HG03097 (cell line): ENCODE measurements around the gene CEACAM1.
A peak's percentile ranks its signal among the peaks of the same experiment; 100 is the strongest.
"Not testable (repeated sequence)": the region's sequence is repeated elsewhere in the genome, so short reads cannot be mapped to it uniquely, and the experiment has no call there.

Experiments
- ATAC-seq: cut with Tn5 transposase; IDR thresholded peaks from one replicate; pipeline ENCODE4 v1.9.1; 2021; ENCODE audit not compliant: unreplicated experiment, low FRiP score

Gene CEACAM1

DNA sequence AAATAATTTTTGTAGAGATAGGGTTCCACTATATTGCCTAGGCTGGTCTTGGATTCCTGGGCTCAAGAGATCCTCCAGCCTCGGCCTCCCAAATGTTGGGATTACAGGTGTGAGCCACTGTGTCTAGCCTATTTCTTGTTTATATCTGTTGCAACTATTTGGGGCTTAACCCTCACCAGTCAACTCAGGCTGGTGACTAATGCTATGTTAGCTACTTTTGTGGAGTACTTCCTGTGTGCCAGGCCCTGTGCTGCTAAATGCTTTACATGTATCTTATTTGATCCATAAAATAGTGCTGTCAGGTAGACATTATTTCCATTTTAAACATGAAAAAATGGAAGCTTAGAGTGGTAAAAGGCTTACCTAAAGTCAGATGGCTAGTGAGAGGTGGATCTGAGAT, 13.8 kb downstream of the CEACAM1 start:
- no peak for ATAC-seq

DNA sequence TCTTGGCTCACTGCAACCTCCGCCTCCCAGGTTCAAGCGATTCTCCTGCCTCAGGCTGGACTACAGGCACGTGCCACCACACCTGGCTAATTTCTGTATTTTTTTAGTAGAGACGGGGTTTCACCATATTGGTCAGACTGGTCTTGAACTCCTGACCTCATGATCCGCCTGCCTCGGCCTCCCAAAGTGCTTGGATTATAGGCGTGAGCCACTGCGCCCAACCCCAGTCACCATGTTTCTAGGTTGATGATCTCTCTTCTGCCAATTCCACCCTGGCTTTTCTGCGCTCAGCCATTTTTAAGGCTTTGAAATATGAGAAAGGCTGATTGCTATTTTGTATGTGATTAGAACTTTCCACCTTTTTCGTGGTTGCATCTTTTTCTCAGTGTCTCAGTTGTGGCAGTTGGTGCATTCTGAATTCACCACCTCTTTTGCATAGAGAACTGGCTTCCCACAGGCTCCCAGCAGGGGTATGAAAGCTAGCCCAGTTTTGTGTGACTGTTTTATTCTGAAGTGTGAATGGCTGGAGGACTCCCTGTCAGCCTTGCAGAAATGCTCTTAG, 15.5 kb downstream of the CEACAM1 start:
- ATAC-seq: no peak

DNA sequence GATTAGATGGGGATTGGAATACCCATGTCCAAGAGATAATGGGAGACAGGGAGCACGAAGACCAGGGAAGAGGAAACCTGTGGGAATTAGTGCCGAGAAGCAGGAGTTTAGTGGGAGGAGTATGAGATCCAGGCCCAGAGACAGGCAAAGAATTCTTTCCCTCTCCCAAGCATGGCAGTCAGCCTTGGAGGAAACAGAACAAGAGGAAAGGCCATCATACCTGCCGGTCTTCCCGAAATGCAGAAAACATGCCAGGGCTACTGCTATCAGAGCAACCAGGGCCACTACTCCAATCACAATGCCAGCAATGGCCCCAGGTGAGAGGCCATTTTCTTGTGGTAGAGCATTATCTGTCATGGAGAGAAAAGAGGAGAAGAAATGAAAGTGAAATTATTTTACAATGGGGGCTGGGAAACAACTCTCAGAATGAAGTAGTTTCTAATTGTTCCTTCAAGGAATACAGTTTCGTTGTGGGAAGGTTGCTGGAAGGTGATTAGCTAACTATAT, 16.1 kb downstream of the CEACAM1 start:
- ATAC-seq: no peak

DNA sequence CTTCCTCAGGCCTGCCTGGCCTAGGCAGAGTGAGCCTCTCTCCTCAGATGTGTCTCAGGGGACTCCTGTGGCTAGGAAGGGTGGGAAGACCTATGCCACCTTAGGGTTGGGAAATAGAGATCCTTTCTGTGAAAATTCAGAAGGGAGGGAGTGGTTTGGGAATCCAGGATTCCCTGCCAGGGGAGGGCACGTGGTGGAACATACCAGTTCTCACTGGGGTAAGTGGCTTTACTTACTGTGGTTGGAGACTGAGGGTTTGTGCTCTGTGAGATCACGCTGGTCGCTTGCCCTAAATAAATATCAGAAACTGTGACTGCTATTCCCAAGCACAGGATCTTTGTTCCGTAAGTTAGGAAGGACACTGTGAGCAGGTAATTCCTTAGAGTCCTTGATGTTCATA, 16.9 kb downstream of the CEACAM1 start:
- no peak for ATAC-seq

DNA sequence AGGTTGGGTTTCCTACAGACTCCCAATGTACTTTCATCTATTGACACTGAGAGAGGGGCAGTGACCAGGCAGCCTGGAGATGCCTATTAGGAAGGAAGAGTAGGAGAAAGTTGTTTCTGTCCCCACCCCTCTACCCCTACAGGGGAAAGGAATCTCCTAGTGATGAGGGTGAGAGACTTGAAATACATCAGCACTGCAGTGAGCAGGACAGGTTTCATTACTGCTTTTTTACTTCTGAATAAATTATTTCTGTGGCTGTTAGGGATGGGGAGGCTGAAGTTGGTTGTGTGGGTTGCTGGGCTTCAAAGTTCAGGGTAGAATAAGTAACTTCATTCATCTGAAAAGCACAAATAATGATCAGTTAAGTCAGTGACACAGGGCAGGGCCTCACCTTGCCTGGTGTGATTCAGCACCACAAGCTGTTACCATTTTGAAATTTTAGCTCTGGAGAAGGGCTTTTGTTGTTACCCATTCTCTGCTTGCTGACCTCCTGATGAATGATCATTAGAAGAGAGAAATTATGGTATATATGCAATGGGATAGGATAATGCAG, 19.3 kb downstream of the CEACAM1 start:
- no peak for ATAC-seq

DNA sequence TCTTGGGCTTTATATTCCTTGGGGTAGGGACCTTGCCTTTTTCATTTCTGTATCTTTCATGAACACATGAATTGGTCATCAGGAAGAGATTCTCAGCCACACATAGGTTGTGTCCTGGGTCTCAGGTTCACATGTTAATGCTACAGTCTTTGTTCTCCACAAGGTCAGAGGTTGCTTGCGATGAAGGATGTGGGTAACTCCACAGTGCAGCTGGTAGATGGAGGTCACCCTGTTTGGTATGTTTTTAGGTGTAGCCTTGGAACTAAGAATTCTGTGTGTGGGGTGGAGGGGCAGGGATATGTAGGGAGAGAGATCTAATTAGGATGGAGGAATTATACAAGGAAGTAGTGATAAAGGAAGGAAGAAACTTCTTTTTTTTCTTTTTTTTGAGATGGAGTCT, 23.2 kb downstream of the CEACAM1 start:
- ATAC-seq: no peak

DNA sequence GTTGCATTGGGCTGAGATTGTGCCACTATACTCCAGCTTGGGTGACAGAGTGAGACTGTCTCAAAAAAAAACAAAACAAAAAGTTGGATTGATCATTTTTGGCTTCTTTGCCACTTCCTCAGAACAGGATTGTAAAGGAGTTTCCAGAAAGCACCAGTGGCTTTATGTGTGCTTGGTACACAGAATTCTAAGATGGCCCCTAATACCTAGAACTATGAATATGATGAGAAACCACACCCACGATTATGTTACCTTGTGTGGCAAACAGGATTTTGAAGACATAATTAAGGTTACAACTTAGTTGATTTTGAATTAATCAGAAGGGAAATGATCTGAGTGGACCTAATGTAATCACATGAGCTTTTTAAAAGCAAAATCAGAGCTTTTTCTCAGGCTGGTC, 26.5 kb downstream of the CEACAM1 start:
- no peak for ATAC-seq

DNA sequence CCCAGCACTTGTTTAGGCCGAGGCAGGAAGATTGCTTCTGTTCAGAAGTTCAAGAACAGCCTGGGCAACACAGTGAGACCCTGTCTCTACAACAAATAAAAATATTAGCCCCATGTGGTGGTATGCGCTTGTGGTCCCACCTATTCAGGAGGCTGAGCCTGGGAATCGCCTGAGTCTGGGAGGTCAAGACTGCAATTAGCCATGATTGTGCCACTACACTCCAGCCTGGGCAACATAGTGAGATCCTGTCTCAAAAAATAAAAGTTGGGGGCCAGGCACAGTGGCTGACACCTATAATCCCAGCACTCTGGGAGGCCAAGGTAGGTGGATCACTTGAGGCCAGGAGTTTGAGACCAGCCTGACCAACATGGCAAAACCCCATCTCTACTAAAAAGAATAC, 27.0 kb downstream of the CEACAM1 start:
- not testable (repeated sequence) for ATAC-seq

DNA sequence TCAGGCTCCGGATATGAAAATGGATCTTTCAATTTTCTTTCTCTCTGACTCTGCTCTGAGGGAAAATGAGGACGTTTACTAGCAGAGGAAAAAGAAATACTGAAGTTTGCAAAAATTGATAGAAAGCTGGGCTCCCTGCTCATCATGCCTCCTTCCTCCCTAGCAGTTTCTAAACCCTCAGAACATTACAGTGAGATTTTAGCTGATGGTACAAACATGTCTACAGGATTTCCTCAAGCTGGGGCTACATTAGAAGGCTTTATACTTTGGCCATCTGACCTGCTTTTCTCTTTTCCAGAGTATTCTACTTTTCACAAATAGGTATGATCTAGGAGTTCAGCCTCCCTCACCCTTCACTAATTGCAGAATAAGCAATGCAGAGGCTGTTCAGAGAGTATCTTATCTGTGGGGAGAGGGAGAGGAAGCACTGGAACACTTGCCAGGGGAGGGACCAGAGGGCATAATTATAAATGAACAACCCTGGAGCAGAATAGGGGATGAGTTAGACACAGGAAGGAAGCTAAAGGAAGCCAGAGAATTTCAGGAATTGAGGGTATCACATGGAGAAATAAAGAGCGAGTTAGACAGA, 30.0 kb downstream of the CEACAM1 start:
- ATAC-seq: no peak

DNA sequence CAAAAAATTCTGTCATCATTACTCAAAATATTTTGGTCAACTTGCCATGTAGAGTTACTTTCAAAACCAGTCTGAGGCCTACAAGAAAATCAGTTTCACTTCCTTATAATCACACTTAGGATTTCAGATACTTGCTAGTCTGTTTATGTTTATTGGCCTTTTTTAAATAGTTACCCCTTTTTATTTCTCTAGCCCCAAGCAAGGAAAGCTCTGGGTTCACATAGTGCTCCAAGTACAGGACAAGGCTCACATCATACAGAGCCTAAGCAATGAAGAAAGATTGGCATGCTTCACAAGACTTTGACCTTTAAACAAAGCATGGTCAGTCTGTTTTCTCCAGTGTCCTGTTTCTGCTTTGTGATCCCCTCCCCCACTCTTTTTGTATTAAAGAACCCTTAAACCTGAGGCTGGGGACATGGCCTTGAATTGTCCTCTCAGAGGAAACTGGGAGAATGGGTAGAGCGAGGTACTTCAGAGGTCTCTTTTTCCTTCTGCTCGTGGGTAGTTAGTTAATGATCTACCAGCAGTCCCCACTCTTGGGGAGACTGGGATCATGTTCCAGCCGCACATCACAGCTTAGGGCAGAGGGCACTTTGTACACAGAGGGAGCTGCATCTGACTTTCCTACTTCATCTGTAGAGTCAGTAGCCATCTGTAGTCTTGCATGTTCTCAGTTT, 30.7 kb downstream of the CEACAM1 start:
- ATAC-seq: peak; percentile 52

DNA sequence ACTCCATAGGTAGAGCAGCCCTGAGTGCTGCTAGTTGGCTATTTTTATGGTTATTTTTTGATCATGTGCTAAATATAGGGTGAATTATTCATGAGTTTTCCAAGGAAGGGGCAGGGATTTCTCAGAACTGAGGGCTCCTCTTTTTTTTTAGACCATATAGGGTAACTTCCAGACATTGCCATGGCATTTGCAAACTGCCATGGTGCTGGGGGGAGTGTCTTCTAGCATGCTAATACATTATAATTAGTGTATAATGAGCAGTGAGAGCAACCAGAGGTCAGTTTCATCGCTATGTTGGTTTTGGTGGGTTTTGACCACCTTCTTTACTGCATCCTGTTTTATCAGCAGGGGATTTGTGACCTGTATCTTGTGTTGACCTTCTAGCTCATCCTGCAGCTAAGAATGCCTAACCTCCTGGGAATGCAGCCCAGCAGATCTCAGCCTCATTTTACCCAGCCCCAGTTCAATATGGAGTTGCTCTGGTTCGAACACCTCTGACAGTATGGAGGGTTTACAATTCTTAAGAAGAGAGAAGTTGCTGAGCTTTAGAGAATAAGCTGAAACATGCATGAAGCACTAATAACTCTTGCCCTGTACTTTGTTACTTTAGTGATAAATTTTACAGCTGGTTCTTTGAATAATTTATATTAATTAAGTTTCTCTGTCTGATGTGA, 31.7 kb downstream of the CEACAM1 start:
- ATAC-seq: no peak

DNA sequence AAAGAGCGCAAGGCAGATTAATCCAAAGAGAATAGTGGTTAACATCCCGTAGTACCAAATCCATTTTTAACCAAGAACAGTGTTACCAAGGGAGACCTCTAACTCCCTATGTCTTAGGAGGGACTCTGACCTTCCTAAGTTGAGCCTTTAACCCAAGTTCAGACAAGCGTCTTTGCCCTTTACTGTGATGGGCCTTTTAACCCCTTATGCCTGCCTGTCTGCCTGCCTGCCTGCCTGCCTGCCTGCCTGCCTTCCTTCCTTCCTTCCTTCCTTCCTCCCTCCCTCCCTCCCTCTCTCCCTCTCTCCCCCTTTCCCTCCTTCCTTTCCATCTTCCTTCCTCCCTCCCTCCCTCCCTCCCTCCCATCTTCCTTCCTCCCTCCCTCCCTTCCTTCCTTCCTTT, 32.6 kb downstream of the CEACAM1 start:
- ATAC-seq: no peak

DNA sequence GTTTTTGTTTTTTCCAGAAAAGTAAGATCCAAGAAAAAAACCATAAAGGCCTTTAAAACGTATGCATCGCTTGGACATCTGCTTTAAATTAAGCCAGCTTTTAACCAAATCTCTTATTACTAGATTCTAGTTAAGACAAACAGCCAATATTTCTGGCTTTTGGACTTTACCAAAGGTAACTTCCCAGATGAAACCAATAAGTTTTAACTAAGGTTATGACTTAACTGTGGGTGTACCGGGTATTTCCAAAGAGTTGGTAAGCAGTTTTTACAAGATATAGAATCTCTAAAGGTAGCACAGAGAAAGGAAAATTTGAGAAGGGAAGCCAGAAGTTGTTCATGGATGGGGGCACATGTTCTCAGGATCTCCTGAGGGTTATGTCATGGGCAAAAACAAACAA, 34.0 kb downstream of the CEACAM1 start:
- ATAC-seq: no peak

DNA sequence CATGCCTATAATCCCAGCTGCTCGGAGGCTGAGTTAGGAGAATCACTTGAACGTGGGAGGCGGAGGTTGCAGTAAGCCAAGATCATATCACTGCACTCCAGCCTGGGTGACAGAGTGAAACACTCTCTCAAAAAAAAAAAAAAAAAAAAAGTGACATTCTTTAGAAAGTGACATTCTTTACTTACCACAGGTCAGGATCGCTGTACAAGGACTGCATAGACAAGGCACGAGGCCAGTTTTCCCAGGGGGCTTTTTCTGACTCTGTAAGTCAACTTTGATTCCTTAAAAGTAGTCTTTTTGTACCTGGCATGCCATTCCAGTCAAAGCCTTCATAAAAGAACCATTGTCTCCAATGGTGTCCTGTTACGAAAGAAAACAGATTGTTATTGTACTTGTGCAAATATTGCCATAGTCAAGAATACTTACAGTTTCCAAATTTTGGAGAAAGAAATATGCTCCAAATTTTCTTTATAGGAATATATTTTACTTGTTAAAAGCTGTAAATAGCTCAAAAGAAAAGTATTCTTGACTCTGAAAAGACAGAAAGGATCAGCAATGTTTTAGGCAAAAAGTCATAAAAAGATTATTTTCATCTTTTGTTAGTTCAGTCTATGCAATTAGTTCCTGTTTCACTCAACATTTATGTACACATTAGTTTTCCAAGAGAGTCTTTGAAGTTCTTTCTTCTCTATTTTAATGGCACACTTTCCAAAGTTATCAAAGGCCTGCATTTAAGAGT, 39.3 kb downstream of the CEACAM1 start:
- ATAC-seq: no peak

DNA sequence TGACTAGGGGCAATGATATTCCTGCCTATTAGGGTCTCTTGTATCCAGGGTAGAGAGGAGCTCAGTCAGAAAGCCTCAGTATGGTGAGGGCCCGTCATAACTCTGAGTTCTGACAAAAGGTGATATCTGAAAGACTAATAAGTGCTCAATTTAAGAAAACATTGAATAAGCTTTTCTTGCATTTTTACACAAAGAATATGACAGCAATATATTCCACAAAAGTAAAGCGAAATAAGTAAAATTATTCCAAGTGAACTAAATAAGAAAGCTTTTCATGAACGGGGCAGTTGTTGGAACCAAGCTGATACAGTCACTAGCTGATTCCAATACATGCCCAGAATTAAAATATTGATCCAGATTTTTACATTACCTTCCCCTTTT, 40.5 kb downstream of the CEACAM1 start:
- no peak for ATAC-seq

DNA sequence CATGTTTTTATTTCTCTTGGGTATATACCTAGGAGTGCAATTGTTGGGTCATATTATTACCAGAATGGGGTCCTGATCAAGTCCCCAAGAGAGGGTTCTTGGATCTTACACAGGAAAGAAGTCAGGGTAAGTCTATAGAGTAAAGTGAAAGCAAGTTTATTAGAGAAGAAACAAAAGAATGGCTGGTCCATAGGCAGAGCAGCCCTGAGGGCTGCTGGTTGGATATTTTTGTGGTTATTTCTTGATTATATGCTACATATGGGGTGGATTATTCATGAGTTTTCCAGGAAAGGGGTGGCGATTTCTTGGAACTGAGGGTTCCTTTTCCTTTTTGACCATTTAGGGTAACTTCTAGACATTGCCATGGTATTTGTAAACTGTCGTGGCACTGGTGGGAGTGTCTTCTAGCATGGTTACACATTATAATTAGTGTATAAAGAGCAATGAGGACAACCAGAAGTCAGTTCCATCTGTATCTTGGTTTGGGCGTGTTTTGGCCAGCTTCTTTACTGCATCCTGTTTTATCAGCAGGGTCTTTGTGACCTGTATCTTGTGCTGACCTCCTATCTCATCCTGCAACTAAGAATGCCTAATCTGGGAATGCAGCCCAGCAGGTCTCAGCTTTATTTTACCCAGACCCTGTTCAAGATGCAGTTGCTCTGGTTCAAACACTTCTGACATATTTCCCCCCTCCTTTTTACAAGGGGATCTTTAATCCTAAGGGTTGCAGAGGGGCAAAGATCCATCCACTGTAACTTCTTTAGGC, 41.1 kb downstream of the CEACAM1 start:
- ATAC-seq: no peak

DNA sequence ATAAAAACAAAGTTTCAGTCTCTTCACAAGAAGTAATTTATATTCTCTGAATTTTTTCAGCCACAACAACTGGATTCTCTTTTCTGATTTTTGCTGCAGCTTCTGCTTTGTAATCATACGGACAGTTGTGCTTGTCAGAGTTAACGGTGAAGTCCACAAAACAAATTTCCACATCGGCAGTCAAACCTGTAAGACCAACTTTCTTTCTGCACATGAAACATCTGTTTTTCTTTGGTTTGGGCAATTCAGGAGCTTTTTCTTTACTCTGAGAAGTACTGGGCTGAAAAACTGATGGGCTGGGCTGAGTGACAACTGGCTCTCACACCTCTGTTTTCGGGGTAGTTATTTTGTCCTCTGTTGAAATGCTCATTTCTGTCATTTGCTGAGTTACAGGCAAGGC, 43.2 kb downstream of the CEACAM1 start:
- not testable (repeated sequence) for ATAC-seq

DNA sequence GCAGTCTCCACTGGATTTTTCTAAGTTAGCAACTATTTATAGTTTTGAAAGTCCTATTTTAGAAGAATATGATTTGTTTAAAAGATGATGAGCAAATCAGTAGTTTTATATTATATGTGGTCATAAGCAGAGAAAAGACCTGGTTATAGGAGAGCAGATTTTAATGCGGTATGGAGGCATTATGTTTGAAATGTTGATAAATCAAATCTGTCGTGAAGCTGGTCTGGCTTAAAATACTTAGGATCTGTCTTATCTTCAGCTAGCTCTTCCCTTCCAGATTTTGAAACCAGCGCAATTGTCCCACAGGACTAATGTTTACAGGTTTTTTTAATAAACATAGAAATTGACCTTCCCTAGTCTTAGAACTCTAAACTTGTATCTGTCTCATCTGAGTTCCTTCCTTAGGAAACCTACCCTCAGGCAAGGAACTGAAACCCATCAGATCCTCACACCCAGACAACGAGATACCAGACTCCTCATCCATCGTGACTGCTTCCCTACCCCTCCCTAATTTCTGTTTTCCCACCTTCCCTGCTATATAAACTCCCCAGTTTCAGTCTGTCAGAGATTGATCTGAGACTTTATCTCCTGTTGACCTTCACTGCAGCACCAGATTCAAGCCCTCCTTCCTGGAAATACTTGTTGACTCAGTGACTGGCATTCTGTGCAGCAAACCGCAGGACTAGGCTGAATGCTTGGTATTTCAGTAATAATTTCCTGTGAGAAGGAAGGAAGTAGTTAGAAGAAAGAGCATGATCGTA, 47.8 kb downstream of the CEACAM1 start:
- no peak for ATAC-seq

DNA sequence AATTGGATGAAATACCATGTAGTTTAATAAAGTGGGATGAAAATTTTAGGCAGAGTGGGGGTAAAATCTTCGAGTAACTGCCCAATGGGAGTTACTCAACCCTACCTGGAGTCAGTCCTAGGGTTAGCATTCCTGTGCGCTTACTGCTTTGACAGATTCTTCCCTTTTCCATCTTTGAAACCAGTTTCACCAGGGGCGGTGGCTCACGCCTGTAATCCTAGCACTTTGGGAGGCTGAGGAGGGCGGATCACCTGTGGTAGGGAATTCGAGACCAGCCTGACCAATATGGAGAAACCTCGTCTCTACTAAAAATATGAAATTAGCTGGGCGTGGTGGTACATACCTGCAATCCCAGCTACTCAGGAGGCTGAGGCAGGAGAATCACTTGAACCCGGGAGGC, 48.5 kb downstream of the CEACAM1 start:
- no peak for ATAC-seq
